Measurements from ENCODE around the gene RGS6. TPM values are rescaled to one million over a fixed set of nuclear protein-coding genes. Genes with fewer than 3 reads are reported as not detected.

RGS6 gene
- total RNA-seq, 2 experiments from 2014 or later: not detected

DNA sequence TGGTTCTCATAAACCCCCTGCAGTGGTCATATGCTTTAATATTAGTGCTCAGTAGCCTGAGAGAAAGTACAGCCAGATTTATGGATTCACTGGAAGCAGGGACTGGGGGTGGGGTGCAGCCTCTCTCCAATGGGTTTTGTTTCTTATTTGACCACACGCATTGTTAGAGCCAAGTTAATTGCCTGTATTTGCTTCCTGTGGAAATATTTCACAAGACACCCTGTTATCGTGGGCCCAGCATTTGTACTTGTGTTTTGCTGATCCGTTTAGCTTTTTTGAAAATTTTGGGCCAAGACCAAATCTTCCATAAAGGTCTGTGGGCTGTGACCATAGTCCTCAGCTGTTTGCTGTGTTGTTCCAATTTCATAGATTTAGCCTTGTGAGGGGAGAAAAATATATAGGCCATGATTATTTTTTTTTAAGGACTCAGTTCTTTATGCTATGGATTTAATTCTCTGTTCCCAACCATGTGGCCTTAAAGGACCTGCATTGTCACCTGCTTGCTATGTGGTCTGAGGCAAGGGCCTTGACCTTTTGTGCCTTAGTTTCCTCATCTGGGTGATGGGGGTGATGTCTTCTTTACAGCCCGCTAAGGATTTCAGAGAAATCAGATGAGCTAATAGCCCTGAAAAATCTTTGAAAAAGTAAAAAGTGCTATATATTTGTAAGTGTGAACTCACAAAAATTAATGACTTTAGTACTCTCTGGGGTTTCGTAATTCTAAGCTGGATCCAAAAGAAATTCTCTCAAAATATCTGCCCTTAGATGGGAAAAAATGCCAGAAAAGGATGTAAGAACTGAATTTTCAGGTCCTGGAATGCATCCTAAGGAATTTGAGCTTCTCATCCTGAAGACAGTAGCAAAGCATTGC is 591.4 kb downstream of the RGS6 start:
- POLR2A ChIA-PET: no interaction called here
- peaks cover 18% of the 10 kb centered on the region for H3K4me1 ChIP-seq (ENCODE audit: insufficient read depth, low read length, poor library complexity, severe bottlenecking)
- intact Hi-C loops (cut with micrococcal nuclease; ENCODE audit: unreplicated experiment): no loop called here
- no TSS peak for BruUV-seq (replicated peaks)
- CTCF ChIA-PET (ENCODE audit: unreplicated experiment): no interaction called here
- H3K36me3 ChIP-seq (ENCODE audit: insufficient read depth, low read length): no peaks in the 10 kb centered on the region; the same call in 1 of the 2 replicates
- H4K20me1 ChIP-seq (ENCODE audit: insufficient read depth, low read length): no peaks in the 10 kb centered on the region
- H3K4me3 ChIP-seq (ENCODE audit: low read depth, low read length, poor library complexity, severe bottlenecking): no peak overlapping the region
- H3K9me2 ChIP-seq (ENCODE audit: insufficient read depth, low read length): no peaks in the 10 kb centered on the region
- peaks cover 12% of the 10 kb centered on the region; the same call in 1 of the 2 replicates for H3K9me3 ChIP-seq (ENCODE audit: low read length)
- DNase-seq (ENCODE audit: low spot score): no peak
- H3K4me2 ChIP-seq (ENCODE audit: low read length): no peak overlapping the region
- no peaks in the 10 kb centered on the region for H3K79me2 ChIP-seq (ENCODE audit: insufficient read depth, low read depth, low read length)
- TF ChIP-seq EZH2phosphoT487 (IDR thresholded peaks at IDR 0.05; ENCODE audit: borderline replicate concordance, low read depth, low read length): no peak
- TF ChIP-seq, protein P1, sequence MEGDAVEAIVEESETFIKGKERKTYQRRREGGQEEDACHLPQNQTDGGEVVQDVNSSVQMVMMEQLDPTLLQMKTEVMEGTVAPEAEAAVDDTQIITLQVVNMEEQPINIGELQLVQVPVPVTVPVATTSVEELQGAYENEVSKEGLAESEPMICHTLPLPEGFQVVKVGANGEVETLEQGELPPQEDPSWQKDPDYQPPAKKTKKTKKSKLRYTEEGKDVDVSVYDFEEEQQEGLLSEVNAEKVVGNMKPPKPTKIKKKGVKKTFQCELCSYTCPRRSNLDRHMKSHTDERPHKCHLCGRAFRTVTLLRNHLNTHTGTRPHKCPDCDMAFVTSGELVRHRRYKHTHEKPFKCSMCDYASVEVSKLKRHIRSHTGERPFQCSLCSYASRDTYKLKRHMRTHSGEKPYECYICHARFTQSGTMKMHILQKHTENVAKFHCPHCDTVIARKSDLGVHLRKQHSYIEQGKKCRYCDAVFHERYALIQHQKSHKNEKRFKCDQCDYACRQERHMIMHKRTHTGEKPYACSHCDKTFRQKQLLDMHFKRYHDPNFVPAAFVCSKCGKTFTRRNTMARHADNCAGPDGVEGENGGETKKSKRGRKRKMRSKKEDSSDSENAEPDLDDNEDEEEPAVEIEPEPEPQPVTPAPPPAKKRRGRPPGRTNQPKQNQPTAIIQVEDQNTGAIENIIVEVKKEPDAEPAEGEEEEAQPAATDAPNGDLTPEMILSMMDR (conservative IDR thresholded peaks at IDR 0.05; ENCODE audit: low read length): no peak
- no peak overlapping the region for H2AFZ ChIP-seq (ENCODE audit: low read length)
- no peak overlapping the region for H3K27ac ChIP-seq (ENCODE audit: low read depth, low read length, poor library complexity, severe bottlenecking)

DNA sequence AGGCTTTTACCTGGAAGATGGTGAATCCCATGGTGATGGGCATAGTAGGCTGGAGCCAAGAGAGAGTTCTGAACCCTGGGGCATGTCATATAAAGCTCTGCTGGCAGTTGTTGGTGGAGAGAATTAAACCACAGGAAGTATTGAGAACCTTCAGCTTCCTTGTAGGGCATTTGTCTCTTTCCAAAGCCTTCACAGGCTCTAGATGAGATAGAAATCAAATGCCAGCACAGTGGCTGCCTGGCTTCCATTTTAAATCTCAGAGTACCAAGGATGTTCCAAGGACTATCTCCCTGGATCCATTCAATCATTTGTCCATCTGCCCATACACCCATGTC is 592.0 kb downstream of the RGS6 start:
- CTCF ChIA-PET (ENCODE audit: unreplicated experiment): no interaction called here
- POLR2A ChIA-PET: no interaction called here
- no peak overlapping the region for H3K4me3 ChIP-seq (ENCODE audit: low read depth, low read length, poor library complexity, severe bottlenecking)
- DNase-seq (ENCODE audit: low spot score): no peak
- peaks cover 12% of the 10 kb centered on the region for H3K4me1 ChIP-seq (ENCODE audit: insufficient read depth, low read length, poor library complexity, severe bottlenecking)
- H3K9me2 ChIP-seq (ENCODE audit: insufficient read depth, low read length): no peaks in the 10 kb centered on the region
- H2AFZ ChIP-seq (ENCODE audit: low read length): no peak overlapping the region
- intact Hi-C loops (cut with micrococcal nuclease; ENCODE audit: unreplicated experiment): no loop called here
- H4K20me1 ChIP-seq (ENCODE audit: insufficient read depth, low read length): no peaks in the 10 kb centered on the region
- TF ChIP-seq EZH2phosphoT487 (IDR thresholded peaks at IDR 0.05; ENCODE audit: borderline replicate concordance, low read depth, low read length): no peak
- BruUV-seq (replicated peaks): no TSS peak
- H3K36me3 ChIP-seq (ENCODE audit: insufficient read depth, low read length): no peaks in the 10 kb centered on the region; the same call in 1 of the 2 replicates
- H3K9me3 ChIP-seq (ENCODE audit: low read length): peaks cover 12% of the 10 kb centered on the region; the same call in 1 of the 2 replicates
- H3K79me2 ChIP-seq (ENCODE audit: insufficient read depth, low read depth, low read length): no peaks in the 10 kb centered on the region
- no peak overlapping the region for H3K4me2 ChIP-seq (ENCODE audit: low read length)
- H3K27ac ChIP-seq (ENCODE audit: low read depth, low read length, poor library complexity, severe bottlenecking): no peak overlapping the region

DNA sequence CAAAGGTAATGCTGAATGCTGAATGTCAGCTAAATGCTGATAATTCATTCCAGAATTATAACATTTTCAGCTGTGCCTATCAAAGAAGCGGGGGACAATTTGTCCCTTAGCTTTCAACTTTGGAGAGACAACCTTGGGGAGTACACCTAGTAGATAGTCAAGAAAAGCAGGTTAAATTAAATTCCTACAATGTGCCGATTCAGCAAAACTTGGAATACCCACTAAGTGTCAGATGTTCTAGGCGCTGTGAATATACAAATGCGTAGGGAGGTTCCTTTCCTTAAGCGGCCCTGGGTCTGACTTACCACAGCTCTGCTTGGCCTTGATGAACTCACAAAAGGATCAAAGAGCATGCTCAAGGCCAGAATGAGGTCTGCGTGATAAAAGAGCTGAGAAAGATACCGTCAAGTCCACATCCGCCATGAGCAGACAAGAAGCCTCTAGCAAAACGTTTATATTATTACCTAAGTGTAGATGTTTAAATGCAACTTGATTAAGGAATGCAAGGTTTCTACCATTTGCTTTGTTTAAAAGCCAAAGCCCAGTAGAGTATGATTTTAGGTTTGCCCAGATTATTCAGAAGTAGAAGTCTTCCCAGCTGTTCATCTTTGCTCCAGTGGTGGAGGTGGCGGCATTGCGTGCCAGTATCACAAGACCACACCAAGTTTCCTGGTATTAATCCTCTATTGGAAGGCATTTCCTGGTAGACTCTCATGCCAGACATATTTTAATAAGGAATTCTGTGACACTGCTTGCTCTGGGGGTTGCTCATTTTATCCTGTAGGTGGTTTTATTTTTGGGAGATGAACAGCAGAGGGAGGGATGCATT is 593.1 kb downstream of the RGS6 start:
- no peak overlapping the region for H3K4me2 ChIP-seq (ENCODE audit: low read length)
- H2AFZ ChIP-seq (ENCODE audit: low read length): no peak overlapping the region
- no peak overlapping the region for H3K4me3 ChIP-seq (ENCODE audit: low read depth, low read length, poor library complexity, severe bottlenecking)
- no peak overlapping the region for H3K27ac ChIP-seq (ENCODE audit: low read depth, low read length, poor library complexity, severe bottlenecking)
- no peaks in the 10 kb centered on the region for H3K9me2 ChIP-seq (ENCODE audit: insufficient read depth, low read length)
- peaks cover 5% of the 10 kb centered on the region for H3K4me1 ChIP-seq (ENCODE audit: insufficient read depth, low read length, poor library complexity, severe bottlenecking)
- no peaks in the 10 kb centered on the region for H3K79me2 ChIP-seq (ENCODE audit: insufficient read depth, low read depth, low read length)
- intact Hi-C loops (cut with micrococcal nuclease; ENCODE audit: unreplicated experiment): no loop called here
- BruUV-seq (replicated peaks): no TSS peak
- no peak for TF ChIP-seq EZH2phosphoT487 (IDR thresholded peaks at IDR 0.05; ENCODE audit: borderline replicate concordance, low read depth, low read length)
- H3K36me3 ChIP-seq (ENCODE audit: insufficient read depth, low read length): no peaks in the 10 kb centered on the region; the same call in 1 of the 2 replicates
- CTCF ChIA-PET (ENCODE audit: unreplicated experiment): no interaction called here
- no peak for DNase-seq (ENCODE audit: low spot score)
- POLR2A ChIA-PET: no interaction called here
- H4K20me1 ChIP-seq (ENCODE audit: insufficient read depth, low read length): no peaks in the 10 kb centered on the region
- H3K9me3 ChIP-seq (ENCODE audit: low read length): peaks cover 9% of the 10 kb centered on the region; the same call in 1 of the 2 replicates

All from OCI-LY7 (cell line).